DOHH2 (cell line): ENCODE measurements around the gene SLC4A11.

Experiments
- H3F3A ChIP-seq: fragments of 200-600 bp; sonication (generic), shearing (Covaris generic); 2 replicates; pipeline ENCODE4 v1.6.0; 2016; ENCODE audit warnings: antibody characterized with exemption, mild to moderate bottlenecking; ENCODE audit not compliant: control insufficient read depth, insufficient read depth
- H3K27ac ChIP-seq: fragments of 200-600 bp; sonication (generic); 2 replicates; pipeline ENCODE4 v1.5.1; 2014; ENCODE audit warnings: low read depth, mild to moderate bottlenecking, low read length, moderate library complexity
- H3K27me3 ChIP-seq: fragments of 200-600 bp; sonication (generic); 2 replicates; pipeline ENCODE4 v1.6.1; 2014; ENCODE audit warnings: mild to moderate bottlenecking, low read length, mixed read lengths; ENCODE audit not compliant: control insufficient read depth
- H3K36me3 ChIP-seq: fragments of 200-600 bp; sonication (generic); 2 replicates; pipeline ENCODE4 v1.6.1; 2014; ENCODE audit warnings: mild to moderate bottlenecking, low read length, moderate library complexity, mixed read lengths; ENCODE audit not compliant: control insufficient read depth
- H3K4me1 ChIP-seq: fragments of 200-600 bp; sonication (generic); 2 replicates; pipeline ENCODE4 v1.6.1; 2014; ENCODE audit warnings: mild to moderate bottlenecking, low read length, mixed read lengths; ENCODE audit not compliant: control insufficient read depth
- H3K4me2 ChIP-seq: fragments of 200-600 bp; sonication (generic); 2 replicates; pipeline ENCODE4 v1.6.0; 2014; ENCODE audit warnings: mild to moderate bottlenecking, low read length, moderate library complexity
- H3K4me3 ChIP-seq: fragments of 200-600 bp; sonication (generic); 2 replicates; pipeline ENCODE4 v1.5.1; 2014; ENCODE audit warnings: mild to moderate bottlenecking, low read length, mixed read lengths
- H3K79me2 ChIP-seq: fragments of 200-600 bp; sonication (generic); 2 replicates; pipeline ENCODE4 v1.6.1; 2014; ENCODE audit warnings: mild to moderate bottlenecking, low read length, mixed read lengths; ENCODE audit not compliant: control insufficient read depth
- H3K9me2 ChIP-seq: fragments of 200-600 bp; sonication (generic); replicated peaks from 2 replicates; pipeline ENCODE4 v1.6.1; 2014; ENCODE audit warnings: mild to moderate bottlenecking, low read length, mixed read lengths; ENCODE audit not compliant: control insufficient read depth
- H3K9me3 ChIP-seq: fragments of 200-600 bp; sonication (generic); 2 replicates; pipeline ENCODE4 v1.6.1; 2014; ENCODE audit warnings: antibody characterized with exemption, low read length, mixed read lengths; ENCODE audit not compliant: control insufficient read depth, insufficient read depth
- H4K20me1 ChIP-seq: fragments of 200-600 bp; sonication (generic); 2 replicates; pipeline ENCODE4 v1.6.0; 2014; ENCODE audit warnings: low read depth, mild to moderate bottlenecking, antibody characterized with exemption, low read length, moderate library complexity; ENCODE audit not compliant: control insufficient read depth, insufficient read depth
- CTCF ChIP-seq: fragments of 200-600 bp; sonication (generic); IDR thresholded peaks from one replicate; pipeline ENCODE4 v1.5.1; 2014; ENCODE audit warnings: antibody characterized with exemption, mild to moderate bottlenecking, low read depth, low read length; ENCODE audit not compliant: poor library complexity, severe bottlenecking
- EZH2phosphoT487 ChIP-seq: fragments of 200-600 bp; sonication (generic); IDR thresholded peaks from 2 replicates; pipeline ENCODE4 v1.6.1; 2017; ENCODE audit warnings: borderline replicate concordance, mild to moderate bottlenecking, antibody characterized with exemption, low read length, moderate library complexity, mixed read lengths

The SLC4A11 gene

GRCh38 chr20:3204124-3204794 is 34.7 kb downstream of the SLC4A11 start, which contains the start of gene DDRGK1:
Gene DDRGK1 (minus strand): TSS chr20:3204682. CDS start chr20:3204627, 55 bp downstream.
- Histone ChIP-seq H3K4me1 (peaks cover 19% of the 10 kb centered on the region), H3K27me3 (no peaks in the 10 kb centered on the region), H3K9me3 (no peaks in the 10 kb centered on the region), H3K27ac (peak within 1 kb of the TSS; percentile 47), H3K4me2 (peak within 1 kb of the TSS; percentile 86), H3K79me2 (peaks cover 40% of the 10 kb centered on the region), H4K20me1 (no peaks in the 10 kb centered on the region), H3F3A (no peaks in the 10 kb centered on the region), H3K9me2 (no peaks in the 10 kb centered on the region), H3K4me3 (peak within 1 kb of the TSS; percentile 78), H3K36me3 (peaks cover 32% of the 10 kb centered on the region)
- TF ChIP-seq CTCF (no peak), EZH2phosphoT487 (no peak)

GRCh38 chr20:3203315-3204123 is 35.5 kb downstream of the SLC4A11 start:
- H3K9me2 ChIP-seq, result no peaks in the 10 kb centered on the region
- H3K36me3 ChIP-seq, result peaks cover 37% of the 10 kb centered on the region
- no peaks in the 10 kb centered on the region for H3K27me3 ChIP-seq
- no peak for TF ChIP-seq CTCF
- no peak for TF ChIP-seq EZH2phosphoT487
- H3K4me3 ChIP-seq, result peak overlapping the region; percentile 78
- H3K9me3 ChIP-seq, result no peaks in the 10 kb centered on the region
- H3F3A ChIP-seq, result no peaks in the 10 kb centered on the region
- H3K4me2 ChIP-seq, result peak overlapping the region; percentile 86
- H3K27ac ChIP-seq, result peak overlapping the region; percentile 47
- H4K20me1 ChIP-seq, result no peaks in the 10 kb centered on the region
- peaks cover 33% of the 10 kb centered on the region for H3K79me2 ChIP-seq
- H3K4me1 ChIP-seq, result peaks cover 17% of the 10 kb centered on the region

GRCh38 chr20:3202965-3203314 is 36.0 kb downstream of the SLC4A11 start:
- no peaks in the 10 kb centered on the region for H3K9me3 ChIP-seq
- no peaks in the 10 kb centered on the region for H3K27me3 ChIP-seq
- peak overlapping the region; percentile 86 for H3K4me2 ChIP-seq
- peaks cover 27% of the 10 kb centered on the region for H3K79me2 ChIP-seq
- no peak overlapping the region for H3K27ac ChIP-seq
- TF ChIP-seq EZH2phosphoT487 (no peak), CTCF (no peak)
- peaks cover 11% of the 10 kb centered on the region for H3K4me1 ChIP-seq
- H3F3A ChIP-seq, result no peaks in the 10 kb centered on the region
- no peaks in the 10 kb centered on the region for H3K9me2 ChIP-seq
- H4K20me1 ChIP-seq, result no peaks in the 10 kb centered on the region
- H3K4me3 ChIP-seq, result peak overlapping the region; percentile 78
- peaks cover 37% of the 10 kb centered on the region for H3K36me3 ChIP-seq
